Measurements from ENCODE around the gene PRPSAP1.
"Not testable (repeated sequence)": the region's sequence is repeated elsewhere in the genome, so short reads cannot be mapped to it uniquely, and the experiment has no call there.

PRPSAP1 gene

GRCh38 chr17:76317535-76317934 is 36.2 kb downstream of the PRPSAP1 start:
- DNase-seq = no peak

DNA sequence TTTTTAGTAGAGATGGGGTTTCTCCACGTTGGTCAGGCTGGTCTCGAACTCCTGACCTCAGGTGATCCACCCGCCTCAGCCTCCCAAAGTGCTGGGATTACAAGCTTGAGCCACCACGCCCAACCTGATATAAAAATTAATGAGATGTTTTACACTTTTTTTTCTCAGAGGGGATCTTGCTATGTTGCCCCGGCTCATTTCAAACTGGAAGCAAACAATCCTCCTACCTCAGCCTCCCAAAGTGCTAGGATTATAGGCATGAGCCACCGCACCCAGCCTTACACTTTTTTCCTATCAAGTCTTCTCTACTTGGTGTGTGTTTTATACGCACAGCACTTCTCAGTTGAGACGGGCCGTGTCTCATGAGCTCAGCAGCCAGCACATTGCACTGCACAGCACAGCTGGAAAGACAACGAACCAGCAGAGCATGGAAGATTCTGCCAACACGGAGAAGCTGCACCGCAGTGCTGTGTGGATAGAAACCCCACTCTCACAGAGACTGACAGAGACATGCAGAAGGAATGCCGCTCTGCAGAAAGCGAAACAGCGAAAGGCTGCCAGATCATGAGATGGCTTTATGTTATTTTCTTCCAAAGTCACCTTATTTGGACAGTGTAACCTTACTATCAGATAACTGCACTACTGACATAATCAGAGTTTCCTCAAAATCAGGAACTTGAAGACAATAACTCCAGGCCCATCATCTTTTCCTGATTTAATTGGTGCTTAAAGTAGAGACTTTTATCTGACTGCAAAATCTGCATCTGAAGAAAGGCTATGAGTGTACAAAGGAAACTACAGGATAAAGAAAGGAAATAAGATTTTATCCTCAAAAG is 39.1 kb downstream of the PRPSAP1 start:
- no peak for DNase-seq

GRCh38 chr17:76312735-76313134 is 41.0 kb downstream of the PRPSAP1 start:
- DNase-seq = no peak

DNA sequence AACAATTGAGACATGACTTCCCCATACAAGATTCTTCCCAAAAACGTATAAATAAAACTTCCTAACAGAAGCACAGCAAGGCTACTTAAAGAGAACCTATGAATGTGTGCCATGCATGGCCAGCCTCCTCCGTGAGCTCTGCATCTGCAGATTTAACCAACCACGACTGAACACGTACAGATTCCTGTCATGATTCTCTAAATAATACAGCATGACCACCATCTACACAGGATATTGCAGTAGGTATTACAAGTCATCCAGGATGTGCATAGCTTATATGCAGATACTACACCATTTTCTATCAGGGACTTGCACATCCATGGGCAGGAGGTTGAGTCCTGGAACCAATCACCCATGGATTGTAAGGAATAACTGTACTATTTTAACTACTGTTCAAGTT is 44.3 kb downstream of the PRPSAP1 start:
- DNase-seq = no peak

- DNase-seq = no peak
Observed at GRCh38 chr17:76307966-76308338, 45.8 kb downstream of the PRPSAP1 start, which contains the start of gene QRICH2. QRICH2 (minus strand) TSS chr17:76308276; CDS start chr17:76307998, 278 bp downstream.

GRCh38 chr17:76307299-76307965 is 46.3 kb downstream of the PRPSAP1 start:
- no peak for DNase-seq

GRCh38 chr17:76305135-76305454 is 48.6 kb downstream of the PRPSAP1 start:
- DNase-seq = not testable (repeated sequence)

GRCh38 chr17:76304226-76305134 is 49.2 kb downstream of the PRPSAP1 start:
- DNase-seq = no peak

DNA sequence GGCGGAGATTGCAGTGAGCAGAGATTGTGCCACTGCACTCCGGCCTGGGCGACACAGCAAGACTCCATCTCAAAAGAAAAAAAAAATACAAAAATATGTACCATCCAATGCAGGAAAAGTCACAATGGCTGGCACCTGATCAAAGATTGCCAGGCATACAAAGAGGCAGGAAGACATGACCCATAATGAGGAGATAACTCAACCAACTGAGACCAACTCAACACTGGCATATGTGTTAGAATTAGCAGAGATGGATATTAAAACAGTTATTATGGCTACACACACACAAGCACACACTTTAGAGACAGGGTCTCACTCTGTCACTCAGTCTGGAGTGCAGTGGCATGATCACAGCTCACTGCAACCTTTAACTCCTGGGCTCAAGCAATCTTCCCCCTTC is 56.3 kb downstream of the PRPSAP1 start:
- no peak for DNase-seq

DNA sequence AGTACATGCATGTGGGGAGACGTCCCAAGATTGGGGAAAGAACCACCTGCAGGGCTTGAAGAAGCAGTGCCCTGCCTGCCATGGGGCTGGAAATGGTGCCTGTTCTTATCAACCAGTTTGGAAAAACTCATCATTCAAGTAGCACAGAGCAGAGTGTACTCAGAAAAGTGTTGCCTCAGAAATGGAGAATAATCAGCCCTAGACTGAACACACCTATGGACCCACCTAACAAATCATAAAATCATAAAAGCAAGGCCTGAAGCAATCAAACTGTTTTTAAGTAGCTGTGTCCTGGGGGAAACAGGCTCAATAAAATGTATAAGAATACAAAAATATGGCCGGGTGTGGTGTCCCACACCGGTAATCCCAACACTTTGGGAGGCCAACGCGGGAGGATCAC is 56.8 kb downstream of the PRPSAP1 start:
- no peak for DNase-seq

- DNase-seq = no peak
Observed at GRCh38 chr17:76296186-76296585, 57.5 kb downstream of the PRPSAP1 start.

DNA sequence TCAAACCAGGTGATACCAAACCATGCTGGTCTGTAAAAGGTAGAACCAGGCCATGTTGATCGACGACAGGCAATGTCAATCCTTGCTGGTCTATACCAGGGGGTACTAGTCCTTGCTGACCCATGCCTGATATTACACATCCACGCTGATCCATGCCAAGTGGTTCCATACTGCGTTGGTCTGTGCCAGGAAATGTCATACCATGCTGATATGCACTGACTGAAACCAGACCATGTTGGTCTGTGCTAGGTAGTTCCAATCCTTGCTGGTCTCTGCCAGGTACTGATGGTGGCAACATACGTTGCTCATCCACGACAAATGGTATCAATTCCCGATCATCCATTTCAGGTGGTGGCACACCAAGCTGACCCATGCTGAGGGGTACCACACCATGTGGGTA is 60.6 kb downstream of the PRPSAP1 start:
- no peak for DNase-seq

DNA sequence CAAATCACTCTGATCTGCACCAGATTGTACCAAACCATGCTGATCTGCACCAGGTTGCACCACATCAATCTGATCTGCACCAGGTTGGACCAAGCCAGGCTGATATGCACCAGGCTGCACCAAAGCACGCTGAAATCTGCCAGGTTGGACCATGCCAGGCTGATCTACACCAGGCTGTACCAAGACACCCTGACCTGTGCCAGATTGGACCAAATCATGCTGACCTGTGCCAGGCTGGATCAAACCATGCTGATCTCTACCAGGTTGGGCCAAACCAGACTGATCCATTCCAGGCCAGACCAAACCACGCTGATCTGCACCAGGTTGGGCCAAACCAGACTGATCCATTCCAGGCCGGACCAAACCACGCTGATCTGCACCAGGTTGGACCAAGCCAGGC is 61.1 kb downstream of the PRPSAP1 start:
- DNase-seq = no peak

DNA sequence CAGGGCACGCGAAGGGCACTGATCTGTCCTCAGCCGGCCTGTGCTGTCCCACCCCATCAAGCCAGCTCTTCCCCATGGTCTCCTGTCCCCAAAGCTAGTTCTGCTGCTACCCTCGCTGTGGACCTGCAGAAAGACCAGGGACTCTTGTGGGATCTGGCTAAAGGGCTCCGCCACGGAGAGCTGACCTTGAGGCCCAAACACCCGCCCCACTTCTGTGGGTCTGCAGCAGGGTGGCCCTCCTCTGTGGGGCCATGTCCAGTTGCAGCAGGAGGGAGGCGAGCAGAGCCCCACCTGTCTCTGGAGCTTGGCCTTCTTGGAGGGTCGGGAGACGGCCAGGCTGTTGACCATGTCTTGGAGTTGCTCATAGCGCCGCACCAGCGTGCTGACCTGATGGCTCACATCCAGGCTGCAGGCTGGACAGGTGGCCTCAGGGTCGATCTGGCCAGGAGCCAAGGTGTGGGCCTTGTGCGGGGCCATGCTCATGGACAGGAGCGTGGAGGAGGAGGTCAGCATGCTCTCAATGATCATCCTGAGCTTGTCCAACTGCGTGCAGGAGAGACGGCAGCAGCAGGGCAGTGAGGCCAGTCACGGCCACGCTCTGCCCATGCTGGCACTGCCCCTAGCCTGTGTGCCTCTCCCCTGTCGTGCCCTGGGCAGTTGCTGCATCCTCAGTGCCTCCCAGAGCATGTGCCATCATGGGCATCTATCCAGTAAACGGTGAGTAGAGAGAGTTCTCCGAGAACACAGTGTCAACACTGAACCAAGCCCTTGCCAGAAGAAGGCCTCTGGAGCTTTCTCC is 71.9 kb downstream of the PRPSAP1 start:
- DNase-seq = no peak

GRCh38 chr17:76280650-76281049 is 73.1 kb downstream of the PRPSAP1 start:
- DNase-seq = no peak

DNA sequence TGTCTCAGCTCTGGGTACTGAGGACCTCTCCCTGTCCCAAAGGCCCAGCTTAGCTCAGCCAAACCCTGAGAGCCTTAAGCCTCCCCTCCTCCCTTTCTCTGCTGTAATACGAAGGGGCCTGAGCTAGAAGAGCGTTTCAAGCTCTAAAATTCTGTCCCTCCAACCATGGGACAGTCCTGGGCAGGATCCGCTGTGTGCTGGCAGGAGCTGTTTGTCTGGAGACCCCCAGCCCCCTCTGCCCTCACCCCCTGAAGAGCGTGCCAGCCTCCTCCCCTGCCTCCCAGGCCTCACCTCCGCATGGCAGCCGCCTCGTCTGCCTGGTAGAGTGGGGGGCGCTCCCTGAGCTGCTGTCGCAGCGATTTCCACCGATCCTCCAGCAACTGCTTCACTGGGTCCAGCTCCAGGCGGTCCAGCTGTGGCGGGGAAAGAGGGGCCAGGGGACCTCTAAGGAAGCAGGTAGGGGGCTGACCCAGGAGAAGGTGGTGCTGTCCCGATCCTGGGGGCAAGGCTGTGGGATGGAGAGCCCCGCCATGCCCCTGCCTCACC is 73.9 kb downstream of the PRPSAP1 start:
- DNase-seq = no peak

DNA sequence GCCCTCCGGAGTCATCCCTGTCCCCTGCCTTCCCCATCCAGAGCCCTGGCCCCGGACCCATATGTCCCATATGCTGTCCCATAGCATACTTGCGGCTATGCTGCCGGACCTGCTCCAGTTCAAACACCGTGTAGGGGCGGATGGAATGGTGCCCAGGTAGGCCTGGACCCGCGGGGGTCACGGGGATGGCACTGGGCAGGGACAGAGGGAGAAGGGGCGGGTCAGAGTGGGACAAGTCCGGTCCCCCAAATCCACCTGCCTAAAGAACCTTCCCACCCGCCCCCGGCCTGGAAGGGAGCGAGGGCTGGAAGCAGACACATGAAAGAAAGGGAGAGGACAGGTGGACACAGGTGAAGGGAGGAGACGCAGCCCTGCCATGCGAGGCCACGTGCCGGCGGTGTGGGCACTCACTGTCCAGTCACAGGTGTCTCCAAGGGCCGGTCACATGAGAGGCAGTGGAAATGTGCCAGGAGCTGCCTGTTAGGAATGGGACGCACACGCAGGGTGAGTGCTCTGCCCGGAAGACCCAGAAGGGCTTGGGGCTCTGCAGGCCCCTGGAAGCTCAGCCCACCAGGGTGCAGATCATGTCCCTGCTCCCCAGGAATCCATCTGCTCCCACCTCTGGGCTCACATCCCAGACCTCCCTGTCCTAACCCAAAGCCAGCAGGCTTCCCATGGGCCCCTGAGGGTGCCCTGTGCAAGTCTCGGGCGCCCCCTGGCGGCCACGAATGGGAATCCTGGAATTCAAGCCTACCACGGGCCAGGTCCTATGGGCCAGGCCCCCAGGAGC is 74.6 kb downstream of the PRPSAP1 start:
- peak; percentile 56 to 86 (median 75) for DNase-seq

DNA sequence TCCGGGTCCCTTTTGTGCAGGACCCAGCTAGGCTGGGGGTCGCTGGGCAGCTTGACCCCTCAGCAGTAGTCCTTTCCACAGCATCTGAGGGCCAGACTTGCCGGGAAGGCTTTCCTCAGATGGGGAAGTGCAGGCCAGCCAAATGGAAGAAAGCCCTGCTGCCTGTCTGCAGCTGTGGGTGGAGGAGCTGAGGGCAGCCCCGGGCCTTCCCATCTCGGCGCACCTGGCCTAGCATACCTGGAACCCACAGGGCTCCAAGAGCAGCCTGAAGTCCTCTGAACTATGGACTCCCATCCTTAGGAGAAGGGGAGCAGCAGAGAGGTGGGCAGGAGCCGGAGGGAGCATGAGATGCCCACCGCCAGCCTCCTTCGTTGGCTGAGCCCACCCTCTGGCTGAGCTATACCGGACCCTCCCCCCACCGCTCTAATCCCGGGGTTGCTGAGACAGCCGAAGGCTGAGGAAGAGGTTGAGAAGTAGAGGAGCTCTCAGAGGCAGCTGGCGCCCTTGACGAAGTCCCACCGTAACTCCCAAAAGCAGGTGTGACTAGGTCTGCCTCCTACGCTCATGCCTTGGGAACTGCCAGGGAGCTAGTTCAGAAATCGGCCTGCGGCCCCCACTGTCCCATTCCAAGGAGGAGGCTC is 75.3 kb downstream of the PRPSAP1 start:
- no peak for DNase-seq

DNA sequence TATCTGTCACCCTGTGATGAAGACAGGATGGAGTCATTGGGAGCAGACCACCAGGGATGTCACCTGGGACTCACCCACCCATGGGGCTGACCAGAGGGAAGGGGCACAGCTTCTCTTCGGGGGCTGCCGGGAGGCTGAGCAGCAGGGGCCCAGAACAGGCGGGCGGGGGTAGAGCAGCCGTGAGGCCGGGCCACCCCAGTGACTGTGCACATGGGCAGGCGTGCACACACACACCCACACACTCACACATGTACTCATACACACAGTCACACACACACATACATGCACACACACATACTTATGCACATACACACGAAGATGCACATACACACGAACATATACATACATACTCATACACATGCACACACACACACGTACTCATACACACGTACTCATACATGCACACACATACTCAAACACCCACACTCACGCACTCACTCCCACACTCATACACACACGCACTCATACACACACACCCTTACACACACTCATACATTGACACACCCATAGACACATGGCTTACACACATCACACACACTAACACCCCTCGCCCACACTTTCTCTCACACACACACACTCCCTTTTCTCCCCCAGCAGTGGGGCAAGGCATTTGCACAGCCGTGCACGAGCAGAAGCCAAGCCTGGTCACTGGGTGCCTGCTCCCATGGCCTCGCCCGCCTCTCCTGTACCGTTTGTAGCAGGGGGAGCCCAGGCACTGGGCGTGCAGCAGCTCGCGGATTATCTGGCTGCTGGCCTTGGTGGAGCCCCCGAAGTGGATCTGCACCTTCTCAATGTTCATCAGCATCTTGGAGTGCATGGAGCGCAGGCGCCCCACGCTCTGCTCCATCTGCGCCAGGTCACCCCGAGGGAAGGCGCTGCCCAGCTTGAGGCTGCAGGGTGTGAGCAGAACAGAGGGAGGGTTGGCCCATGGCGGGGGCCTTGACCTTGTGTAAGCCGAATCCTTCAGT is 76.1 kb downstream of the PRPSAP1 start:
- DNase-seq = no peak

Data from NCI-H1417 (cell line).